GM12892 (cell line): ENCODE measurements around the gene TNK2.

Source experiments
- POLR2A ChIP-seq: IDR thresholded peaks from 2 replicates; pipeline ENCODE4 v1.6.1; 2011; ENCODE audit warnings: low read depth, low read length, control low read depth
- POLR2AphosphoS5 ChIP-seq: IDR thresholded peaks from 2 replicates; pipeline ENCODE4 v1.6.1; 2011; ENCODE audit warnings: low read depth, low read length, control low read depth
- TAF1 ChIP-seq: IDR thresholded peaks from 2 replicates; pipeline ENCODE4 v1.6.1; 2011; ENCODE audit warnings: low read depth, mild to moderate bottlenecking, control low read depth, low read length, borderline replicate concordance

DNA sequence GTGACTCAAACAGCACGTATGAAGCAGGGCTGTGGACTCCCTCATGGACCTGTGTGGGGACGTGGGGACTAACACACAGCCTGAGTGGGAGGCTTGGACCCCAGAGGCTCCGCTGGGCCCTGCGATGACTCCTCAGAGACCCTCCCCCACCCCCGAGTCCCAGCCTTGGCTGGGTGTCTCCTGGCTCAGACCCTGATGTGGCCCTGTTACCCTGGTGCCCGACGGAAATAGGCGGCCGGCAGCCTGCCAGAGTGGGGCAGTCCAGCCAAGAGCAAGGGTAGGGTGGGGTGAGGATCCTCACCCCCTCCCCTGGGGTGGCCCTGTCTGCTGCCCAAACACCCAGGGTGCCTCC, 15.3 kb downstream of the TNK2 start:
- TF ChIP-seq POLR2A (no peak), TAF1 (no peak), POLR2AphosphoS5 (no peak)
